HG03520 (cell line): Measurements from ENCODE around the gene CD226.
"Not testable (repeated sequence)": the region's sequence is repeated elsewhere in the genome, so short reads cannot be mapped to it uniquely, and the experiment has no call there.

Source experiments
- ATAC-seq: cut with Tn5 transposase; IDR thresholded peaks from one replicate; pipeline ENCODE4 v1.9.1; 2021; ENCODE audit warnings: mild to moderate bottlenecking, moderate library complexity; ENCODE audit not compliant: unreplicated experiment

Gene CD226

GRCh38 chr18:69876490-69876889 lies 71.2 kb downstream of the CD226 start:
- ATAC-seq = no peak

DNA sequence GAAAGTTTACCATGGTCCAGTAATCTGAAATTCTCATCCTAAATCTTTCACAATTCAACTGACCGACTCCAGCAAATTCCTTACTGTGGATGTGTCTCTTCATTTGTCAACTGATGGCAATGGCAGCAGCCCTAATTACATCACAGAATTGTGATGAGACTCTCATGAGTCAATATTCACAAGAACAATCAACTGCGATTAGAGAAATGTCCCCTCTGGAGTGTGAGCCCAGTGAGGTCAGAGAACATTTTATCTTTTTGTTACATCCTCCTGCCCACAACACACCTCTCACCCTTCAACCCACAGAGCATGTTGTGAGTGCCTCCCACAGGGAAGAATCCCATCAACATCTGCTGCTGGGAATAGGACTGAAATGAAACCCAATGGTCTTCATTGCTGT lies 73.6 kb downstream of the CD226 start:
- ATAC-seq = no peak

GRCh38 chr18:69872661-69873060 lies 75.0 kb downstream of the CD226 start:
- no peak for ATAC-seq

GRCh38 chr18:69871363-69871762 lies 76.3 kb downstream of the CD226 start:
- ATAC-seq = no peak

DNA sequence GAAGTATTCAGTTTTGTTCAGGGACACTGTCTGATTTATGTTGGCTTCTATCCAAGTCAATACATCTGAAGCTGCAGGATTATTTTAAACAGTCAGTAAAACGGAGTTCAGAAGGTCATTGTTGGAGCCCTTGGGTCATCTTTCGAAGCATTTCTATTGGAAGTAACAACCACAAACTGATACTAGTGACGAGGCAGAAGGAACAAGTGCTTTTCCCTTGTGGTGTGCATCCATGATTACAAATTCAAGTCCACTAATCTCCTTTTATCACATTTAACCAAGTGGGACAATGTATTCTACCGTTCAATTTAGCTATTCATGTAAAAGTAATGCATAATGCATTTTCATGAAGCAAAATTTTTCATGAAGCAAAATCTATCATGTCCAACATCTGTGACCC lies 76.9 kb downstream of the CD226 start:
- ATAC-seq = no peak

DNA sequence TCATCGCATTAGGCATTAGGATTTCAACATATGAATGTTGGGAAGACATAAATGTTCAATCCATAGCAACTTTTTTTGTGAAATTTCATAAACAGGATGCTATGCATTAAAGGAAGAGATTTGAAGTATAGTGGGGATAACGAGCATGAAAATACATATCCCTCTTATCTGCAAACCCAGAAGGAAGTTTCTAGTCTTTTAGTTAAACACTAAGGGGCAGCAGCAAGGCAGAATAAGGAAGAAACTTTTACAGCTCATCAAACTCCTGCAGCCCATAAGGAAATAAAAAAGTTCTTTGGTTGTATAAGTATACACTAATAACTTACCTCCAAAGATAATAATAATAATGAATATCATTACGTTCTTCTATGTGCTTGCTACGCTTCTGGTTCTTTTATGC lies 81.5 kb downstream of the CD226 start:
- ATAC-seq = no peak

GRCh38 chr18:69865776-69866175 lies 81.9 kb downstream of the CD226 start:
- no peak for ATAC-seq

DNA sequence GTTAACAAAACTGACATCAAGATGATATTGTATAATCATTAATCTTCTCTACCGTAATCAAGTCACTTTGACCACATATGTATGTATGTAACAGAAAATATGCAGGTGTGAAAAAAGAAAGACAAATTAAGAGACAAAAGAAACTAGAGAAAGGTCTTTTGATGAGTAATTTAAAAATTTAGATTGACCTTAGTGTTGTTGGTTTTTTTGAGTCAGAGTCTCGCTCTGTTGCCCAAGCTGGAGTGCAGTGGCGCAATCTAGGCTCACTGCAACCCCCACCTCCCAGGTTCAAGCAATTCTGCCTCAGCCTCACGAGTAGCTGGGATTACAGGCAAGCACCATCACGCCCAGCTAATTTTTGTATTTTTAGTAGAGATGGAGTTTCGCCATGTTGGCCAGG lies 82.9 kb downstream of the CD226 start:
- ATAC-seq = peak; percentile 84

DNA sequence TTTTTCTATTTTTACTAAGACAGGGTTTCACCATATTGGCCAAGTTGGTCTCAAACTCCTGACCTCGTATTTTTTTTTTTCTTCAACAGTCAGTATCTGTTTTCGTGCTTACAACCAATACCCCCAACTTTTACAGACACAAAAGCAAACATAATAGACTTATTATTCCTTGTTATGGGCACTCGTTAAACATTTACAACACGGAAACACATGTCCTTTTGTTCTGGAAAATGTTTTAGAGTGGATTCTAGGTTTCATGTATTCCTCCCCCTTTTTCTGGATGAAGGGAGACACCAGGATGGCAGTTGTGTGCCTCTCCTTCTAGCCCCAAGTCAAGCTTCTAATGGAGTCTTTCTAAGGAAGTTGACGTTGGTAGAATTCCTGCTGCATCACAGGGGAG lies 88.8 kb downstream of the CD226 start:
- ATAC-seq = no peak

DNA sequence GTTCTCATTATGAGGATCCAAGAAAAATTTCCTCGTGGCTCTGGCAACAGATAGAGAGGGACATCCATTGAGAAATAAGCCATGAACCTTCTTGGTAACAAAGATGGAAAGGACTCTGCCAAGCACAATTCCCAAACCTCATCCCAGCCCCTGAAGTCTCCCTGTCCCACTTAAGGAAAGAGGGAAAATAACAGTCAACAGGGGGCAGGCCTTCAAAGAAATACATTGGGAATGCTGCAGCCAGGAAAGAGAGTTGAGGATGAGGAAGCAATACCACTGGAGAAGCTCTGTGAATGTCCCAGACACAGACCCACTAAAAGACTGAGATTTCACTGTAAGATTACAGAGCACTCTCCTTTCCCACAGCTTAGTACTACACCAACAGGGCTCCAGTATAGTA lies 93.2 kb downstream of the CD226 start:
- ATAC-seq = no peak

DNA sequence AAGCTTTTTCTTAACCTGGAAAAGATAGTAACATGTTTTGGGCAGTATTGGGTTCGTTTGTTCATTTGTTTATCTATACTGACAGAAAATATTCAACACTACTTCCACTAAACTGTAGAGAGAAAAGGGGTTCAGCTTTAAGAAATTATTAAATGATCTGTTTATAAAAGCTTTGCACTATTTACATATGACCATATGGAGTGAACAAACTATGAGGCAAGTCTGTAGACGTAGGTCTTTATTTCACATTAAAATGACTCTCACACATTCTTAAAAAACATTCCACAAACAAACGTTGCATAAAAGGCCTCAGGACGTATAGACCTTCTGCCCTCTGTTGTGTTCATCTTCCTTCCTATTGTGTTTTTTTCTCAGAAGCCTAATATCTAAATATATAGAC lies 94.6 kb downstream of the CD226 start:
- ATAC-seq = no peak

DNA sequence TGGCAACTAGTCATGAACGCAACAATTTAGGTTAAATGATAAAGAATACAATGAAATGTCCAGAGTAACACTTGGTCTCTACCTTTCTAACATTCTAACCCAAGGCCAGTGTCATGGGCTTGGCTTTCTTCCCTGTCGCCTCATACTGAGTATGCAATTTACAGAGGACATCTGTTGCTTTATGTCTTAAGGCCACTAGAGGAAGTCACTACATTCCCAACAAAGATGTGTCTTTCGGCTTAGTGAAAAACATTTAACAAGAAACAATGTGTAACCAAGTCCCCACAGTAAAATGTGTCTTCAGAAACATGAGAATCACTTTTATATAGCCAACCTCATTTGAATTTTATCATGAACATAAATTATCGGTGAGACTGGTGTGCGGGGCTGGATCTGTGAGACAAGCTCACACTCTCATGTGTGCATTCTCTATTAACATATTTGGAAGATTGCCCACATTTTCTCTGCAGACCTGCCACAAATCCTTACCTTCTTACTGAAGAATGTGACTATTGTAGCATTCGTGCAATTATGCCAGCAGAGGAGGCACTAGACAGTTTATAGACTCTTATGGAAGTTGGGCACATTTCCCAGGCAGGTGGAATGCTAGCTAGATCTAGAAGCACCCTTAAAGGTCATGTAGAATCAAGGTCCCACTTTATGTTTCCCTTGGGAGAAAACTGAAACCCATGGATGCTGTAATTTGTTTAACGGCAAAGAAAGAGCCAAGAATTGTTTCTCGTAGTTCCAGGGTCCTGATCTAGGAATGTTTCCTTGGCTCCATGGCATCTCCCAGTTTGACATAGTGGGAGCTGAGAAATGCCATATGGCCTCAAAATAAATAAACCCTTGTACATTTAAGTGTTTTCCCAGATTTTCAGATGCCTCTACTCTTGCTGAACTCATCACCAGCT lies 101.8 kb downstream of the CD226 start:
- ATAC-seq = no peak

DNA sequence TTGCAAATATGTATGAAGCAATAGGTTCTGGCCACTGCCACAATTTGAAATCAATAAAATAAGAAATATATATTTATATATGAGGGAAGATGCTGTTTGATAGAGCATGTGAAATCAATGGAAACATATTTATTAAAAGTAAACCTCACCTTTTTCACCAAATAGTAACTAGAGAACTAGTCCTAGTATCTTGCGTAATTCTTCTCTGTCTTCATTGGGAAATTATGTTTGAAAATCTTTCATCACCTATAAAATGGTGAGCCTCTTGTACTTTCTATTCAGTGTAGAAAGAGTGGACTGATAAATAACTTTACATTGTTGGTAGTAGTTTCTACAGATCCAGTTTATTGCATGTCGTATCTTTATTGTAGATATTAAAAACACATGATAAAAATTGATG lies 103.0 kb downstream of the CD226 start:
- no peak for ATAC-seq

DNA sequence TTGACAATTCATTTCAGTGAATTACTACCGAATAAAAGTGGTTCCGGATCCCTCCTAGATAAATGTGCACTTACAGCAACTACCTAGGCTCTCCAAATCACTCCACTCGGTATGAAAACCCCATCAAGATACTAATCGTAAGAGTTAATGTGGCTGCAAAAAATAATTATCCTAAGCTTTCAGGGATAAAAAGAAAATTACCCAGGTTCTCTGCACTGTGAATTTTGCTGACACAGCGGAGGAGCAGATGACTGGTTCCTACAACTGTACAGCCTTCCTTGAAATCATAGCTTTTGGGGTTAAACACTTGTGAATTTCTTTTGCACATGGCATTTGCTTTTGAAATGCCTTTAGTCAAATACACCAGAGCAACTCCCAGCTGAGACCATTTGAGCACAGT lies 104.7 kb downstream of the CD226 start:
- no peak for ATAC-seq

GRCh38 chr18:69841117-69841516 lies 106.6 kb downstream of the CD226 start:
- ATAC-seq = no peak

DNA sequence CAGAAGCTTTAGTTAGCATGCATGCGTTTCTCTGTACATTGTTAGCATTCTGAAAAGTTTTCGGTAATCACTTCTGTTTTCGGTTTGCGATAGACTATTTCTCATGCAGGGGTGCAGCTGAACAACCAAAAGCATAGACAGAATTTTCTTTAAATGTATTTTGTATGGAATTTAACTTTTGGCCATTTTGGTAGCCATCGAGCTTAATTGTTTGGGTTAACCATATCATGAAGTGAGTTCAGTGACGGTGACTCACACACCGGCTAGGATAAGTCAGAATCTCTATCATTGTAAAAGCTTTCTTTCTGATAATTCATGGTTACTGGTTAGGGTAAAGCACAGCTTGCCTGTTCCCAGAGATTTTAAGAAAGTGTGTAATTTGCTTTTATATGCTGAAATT lies 107.2 kb downstream of the CD226 start:
- ATAC-seq = no peak

DNA sequence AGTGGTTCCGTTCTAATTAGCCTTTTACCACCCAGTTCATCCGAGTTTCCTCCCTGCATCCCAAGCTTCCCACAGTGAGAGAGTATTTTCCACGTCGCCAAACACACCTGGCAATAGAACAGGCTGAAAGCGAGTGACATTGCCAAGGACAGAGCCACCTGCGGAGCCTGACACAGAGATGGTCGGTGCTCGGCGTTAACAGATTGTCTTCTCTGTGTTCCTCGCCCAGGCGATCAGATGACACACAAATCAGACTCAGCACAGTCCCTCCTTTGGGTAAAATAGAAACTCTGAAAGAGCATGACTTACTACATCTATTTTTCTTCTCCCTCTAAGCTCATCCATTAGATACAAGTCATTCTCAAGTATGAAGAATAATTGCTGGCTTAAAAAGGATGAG lies 107.7 kb downstream of the CD226 start:
- no peak for ATAC-seq

DNA sequence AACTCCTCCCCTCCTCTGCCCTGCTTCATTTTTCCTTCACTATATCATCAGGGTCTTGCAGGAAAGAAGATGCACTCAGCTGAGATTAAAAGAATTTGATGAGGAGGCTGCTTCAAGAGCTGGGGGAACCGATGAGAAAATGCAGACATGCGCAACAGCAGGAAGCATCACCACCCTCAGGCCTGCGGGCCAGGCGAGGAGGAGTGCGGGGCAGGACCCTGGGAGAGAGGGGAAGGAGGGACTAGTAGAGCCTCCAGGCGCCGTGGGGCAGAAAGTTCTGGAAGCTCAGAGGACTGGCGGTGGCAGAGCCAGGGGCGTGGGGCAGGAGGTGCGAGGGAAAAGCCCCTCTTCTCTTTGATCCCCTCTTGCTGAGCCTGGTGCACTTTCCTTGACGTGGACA lies 108.2 kb downstream of the CD226 start:
- no peak for ATAC-seq

- ATAC-seq = no peak
These were observed 108.9 kb downstream of the CD226 start for GRCh38 chr18:69838620-69839411.

DNA sequence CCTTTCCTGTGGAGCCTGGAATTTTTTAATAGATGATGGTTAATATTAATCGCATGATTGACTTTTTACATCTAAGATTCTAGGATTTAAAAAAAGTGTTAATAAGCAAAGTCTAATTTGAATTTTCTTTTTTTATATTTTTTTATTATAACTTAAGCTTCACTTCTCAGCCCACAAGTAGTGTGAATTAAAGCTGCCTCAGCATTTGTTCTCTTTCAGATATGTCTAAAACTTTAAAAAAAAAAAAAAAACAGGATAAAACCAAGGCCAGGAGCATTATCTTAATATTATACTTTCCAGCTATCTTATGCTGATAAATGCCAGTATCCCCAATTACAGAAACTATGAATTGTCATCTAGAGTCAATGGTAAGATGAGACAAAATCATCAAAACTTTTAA lies 109.7 kb downstream of the CD226 start:
- ATAC-seq = no peak

GRCh38 chr18:69834980-69835379 lies 112.7 kb downstream of the CD226 start:
- not testable (repeated sequence) for ATAC-seq

GRCh38 chr18:69830189-69830588 lies 117.5 kb downstream of the CD226 start:
- ATAC-seq = no peak
